ENCODE results near the gene PDIA3. TPM values are rescaled to one million over a fixed set of nuclear protein-coding genes. Genes with fewer than 3 reads are reported as not detected.

Gene PDIA3
- total and polyA plus RNA-seq, 2 of the 13 experiments (the other 11 are each of a cell fraction or from before 2014, with no cell fraction given), result 238 to 433 TPM

DNA sequence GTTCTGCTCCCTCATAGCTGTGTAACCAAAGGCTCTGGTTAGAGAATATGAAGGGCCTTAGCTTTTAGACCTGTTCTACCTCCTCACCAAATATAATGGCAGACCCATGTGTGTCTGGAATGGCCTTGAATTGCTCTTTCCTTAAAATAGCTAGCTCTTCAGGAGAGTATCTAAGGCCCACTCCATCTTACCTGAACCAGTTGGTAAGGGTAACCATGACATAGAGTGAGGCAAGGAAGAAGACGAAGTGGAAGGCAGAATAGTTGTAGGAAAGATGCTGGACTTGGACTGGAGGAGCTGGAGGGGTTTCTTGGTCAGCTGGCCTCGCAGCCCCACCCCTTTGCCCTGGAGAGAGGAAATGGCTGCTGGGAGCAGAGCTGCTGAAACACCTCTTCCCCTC is 49.0 kb downstream of the PDIA3 start:
- peaks cover 28% of the 10 kb centered on the region for H4K20me1 ChIP-seq (ENCODE audit: insufficient read depth, low read length)
- H3K79me2 ChIP-seq (ENCODE audit: insufficient read depth, low read length), result peaks cover 26% of the 10 kb centered on the region
- no peak overlapping the region for H3K9ac ChIP-seq (ENCODE audit: insufficient read depth, low read depth, low read length)
- WGBS (ENCODE audit: low lambda C conversion rate), result 98% methylated on average over 2 of the region's 2 CpGs
- ATAC-seq (no peak), DNase-seq (ENCODE audit: low spot score) (no peak), FAIRE-seq (no peak)
- CTCF ChIA-PET (ENCODE audit: low intra/inter-chr PET ratio, low total read pairs), result no interaction called here
- intact Hi-C loops (cut with micrococcal nuclease; ENCODE audit: unreplicated experiment), result no loop called here
- POLR2A ChIA-PET, result interaction anchor here (1.3 to 5.2 kb wide), 2 partner anchors 18 to 29 kb away, joined by 5 to 34 read pairs; partner anchors contain the start of genes ELL3 and MFAP1
- no peak overlapping the region for H3K4me3 ChIP-seq (replicated peaks in 1 of 3; ENCODE audit: insufficient read depth in 1 of 3, low read depth in 2 of 3, low read length in 3 of 3)
- in situ Hi-C loops (cut with HindIII; ENCODE audit: extremely low pct_ligation_motif_present, low pct_unique_long_range_greater_than_20kb), result no loop called here
- peaks cover 67% of the 10 kb centered on the region for H3K4me1 ChIP-seq (ENCODE audit: insufficient read depth, low read length)
- no peaks in the 10 kb centered on the region; a peak in 1 of 5 replicates for H3K27me3 ChIP-seq (ENCODE audit: control insufficient read depth in 1 of 2, insufficient read depth in 2 of 2, low read length in 2 of 2)
- TF ChIP-seq ZNF546 (CRISPR knock-in tag; conservative IDR thresholded peaks at IDR 0.05) (no peak), ZNF3 (CRISPR knock-in tag; IDR thresholded peaks at IDR 0.05) (no peak), NFIC (IDR thresholded peaks at IDR 0.05; ENCODE audit: low read length) (no peak), MAFK (conservative IDR thresholded peaks at IDR 0.05 in 1 of 2, IDR thresholded peaks at IDR 0.05 in 1 of 2; ENCODE audit: low read length in 2 of 2) (no peak), POLR2AphosphoS5 (IDR thresholded peaks at IDR 0.05; ENCODE audit: low read depth, low read length) (peak; percentile 50), ARHGAP35 (CRISPR knock-in tag; IDR thresholded peaks at IDR 0.05; ENCODE audit: borderline replicate concordance) (no peak), POLR2G (IDR thresholded peaks at IDR 0.05; ENCODE audit: low read depth, low read length) (0 out of 2 replicates have a peak, but pooled peaks have one; percentile 14), ZNF550 (CRISPR knock-in tag; IDR thresholded peaks at IDR 0.05; ENCODE audit: borderline replicate concordance) (no peak), TBP (CRISPR knock-in tag; IDR thresholded peaks at IDR 0.05) (no peak), NONO (IDR thresholded peaks at IDR 0.05) (no peak), NONO (CRISPR knock-in tag; conservative IDR thresholded peaks at IDR 0.05) (peak; percentile 58; the same call in 1 of the 2 replicates), ZBTB10 (CRISPR knock-in tag; IDR thresholded peaks at IDR 0.05; ENCODE audit: borderline replicate concordance) (no peak)
- TF ChIP-seq, protein P1, sequence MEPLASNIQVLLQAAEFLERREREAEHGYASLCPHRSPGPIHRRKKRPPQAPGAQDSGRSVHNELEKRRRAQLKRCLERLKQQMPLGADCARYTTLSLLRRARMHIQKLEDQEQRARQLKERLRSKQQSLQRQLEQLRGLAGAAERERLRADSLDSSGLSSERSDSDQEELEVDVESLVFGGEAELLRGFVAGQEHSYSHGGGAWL (CRISPR knock-in tag; IDR thresholded peaks at IDR 0.05), result no peak
- TF ChIP-seq, protein P2, sequence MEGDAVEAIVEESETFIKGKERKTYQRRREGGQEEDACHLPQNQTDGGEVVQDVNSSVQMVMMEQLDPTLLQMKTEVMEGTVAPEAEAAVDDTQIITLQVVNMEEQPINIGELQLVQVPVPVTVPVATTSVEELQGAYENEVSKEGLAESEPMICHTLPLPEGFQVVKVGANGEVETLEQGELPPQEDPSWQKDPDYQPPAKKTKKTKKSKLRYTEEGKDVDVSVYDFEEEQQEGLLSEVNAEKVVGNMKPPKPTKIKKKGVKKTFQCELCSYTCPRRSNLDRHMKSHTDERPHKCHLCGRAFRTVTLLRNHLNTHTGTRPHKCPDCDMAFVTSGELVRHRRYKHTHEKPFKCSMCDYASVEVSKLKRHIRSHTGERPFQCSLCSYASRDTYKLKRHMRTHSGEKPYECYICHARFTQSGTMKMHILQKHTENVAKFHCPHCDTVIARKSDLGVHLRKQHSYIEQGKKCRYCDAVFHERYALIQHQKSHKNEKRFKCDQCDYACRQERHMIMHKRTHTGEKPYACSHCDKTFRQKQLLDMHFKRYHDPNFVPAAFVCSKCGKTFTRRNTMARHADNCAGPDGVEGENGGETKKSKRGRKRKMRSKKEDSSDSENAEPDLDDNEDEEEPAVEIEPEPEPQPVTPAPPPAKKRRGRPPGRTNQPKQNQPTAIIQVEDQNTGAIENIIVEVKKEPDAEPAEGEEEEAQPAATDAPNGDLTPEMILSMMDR (CRISPR knock-in tag; IDR thresholded peaks at IDR 0.05), result no peak
- H3K4me2 ChIP-seq (ENCODE audit: low read depth, low read length), result no peak overlapping the region
- no TSS peak for BruUV-seq (replicated peaks)
- no peaks in the 10 kb centered on the region for H3K9me3 ChIP-seq (ENCODE audit: low read length)
- peaks cover 8 to 35% of the 10 kb centered on the region in 2 experiments for H3K36me3 ChIP-seq (replicated peaks in 1 of 2; ENCODE audit: control insufficient read depth in 1 of 2, insufficient read depth in 2 of 2, low read length in 2 of 2)
- no peak overlapping the region for H3K27ac ChIP-seq (ENCODE audit: extremely low read length, insufficient read depth, low read length)
- H2AFZ ChIP-seq (ENCODE audit: low read length), result no peak overlapping the region

All from HepG2 (cell line).